Activated naive CD4-positive, alpha-beta T cell treated with anti-CD3 and anti-CD28 coated beads for 36 hours (primary cell): Measurements from ENCODE around the gene CNPY1. TPM values are rescaled to one million over a fixed set of nuclear protein-coding genes. Genes with fewer than 3 reads are reported as not detected.
A peak's percentile ranks its signal among the peaks of the same experiment; 100 is the strongest.

Experiments used
- CTCF ChIA-PET: fragments of 350-600 bp; sonication (Branson Sonifier 250); formaldehyde crosslinking; loops from one replicate; lab custom pipeline; 2021; ENCODE audit warnings: antibody characterized with exemption; lab: Charles Lee
- DNase-seq: peaks from one replicate; pipeline ENCODE4 v3.0.0-alpha.2; 2020
- H3K27ac Mint-ChIP-seq: one replicate; pipeline ENCODE4 v1.8.0; 2021; ENCODE audit warnings: mild to moderate bottlenecking, mixed read lengths
- H3K27me3 Mint-ChIP-seq: one replicate; pipeline ENCODE4 v1.8.0; 2021; ENCODE audit warnings: low read depth, mixed read lengths
- H3K36me3 Mint-ChIP-seq: one replicate; pipeline ENCODE4 v1.8.0; 2021; ENCODE audit warnings: low read depth, mixed read lengths
- H3K4me1 Mint-ChIP-seq: one replicate; pipeline ENCODE4 v1.8.0; 2021; ENCODE audit warnings: low read depth, mixed read lengths
- H3K4me3 Mint-ChIP-seq: one replicate; pipeline ENCODE4 v1.8.0; 2021; ENCODE audit warnings: mild to moderate bottlenecking, moderate library complexity, mixed read lengths
- H3K9me3 Mint-ChIP-seq: one replicate; pipeline ENCODE4 v1.8.0; 2021; ENCODE audit warnings: mixed read lengths
- intact Hi-C: fragments of 100-400 bp; cut with micrococcal nuclease; formaldehyde crosslinking; loops from one replicate; pipeline ENCODE4 v1.15.1; 2023
- total RNA-seq, 2 experiments: library from RNA; stranded (reverse); gene quantifications; one replicate each; pipeline ENCODE4 v1.2.3, GENCODE V29; 2021

Gene CNPY1
- total RNA-seq, 2 experiments from 2014 or later: not detected

DNA sequence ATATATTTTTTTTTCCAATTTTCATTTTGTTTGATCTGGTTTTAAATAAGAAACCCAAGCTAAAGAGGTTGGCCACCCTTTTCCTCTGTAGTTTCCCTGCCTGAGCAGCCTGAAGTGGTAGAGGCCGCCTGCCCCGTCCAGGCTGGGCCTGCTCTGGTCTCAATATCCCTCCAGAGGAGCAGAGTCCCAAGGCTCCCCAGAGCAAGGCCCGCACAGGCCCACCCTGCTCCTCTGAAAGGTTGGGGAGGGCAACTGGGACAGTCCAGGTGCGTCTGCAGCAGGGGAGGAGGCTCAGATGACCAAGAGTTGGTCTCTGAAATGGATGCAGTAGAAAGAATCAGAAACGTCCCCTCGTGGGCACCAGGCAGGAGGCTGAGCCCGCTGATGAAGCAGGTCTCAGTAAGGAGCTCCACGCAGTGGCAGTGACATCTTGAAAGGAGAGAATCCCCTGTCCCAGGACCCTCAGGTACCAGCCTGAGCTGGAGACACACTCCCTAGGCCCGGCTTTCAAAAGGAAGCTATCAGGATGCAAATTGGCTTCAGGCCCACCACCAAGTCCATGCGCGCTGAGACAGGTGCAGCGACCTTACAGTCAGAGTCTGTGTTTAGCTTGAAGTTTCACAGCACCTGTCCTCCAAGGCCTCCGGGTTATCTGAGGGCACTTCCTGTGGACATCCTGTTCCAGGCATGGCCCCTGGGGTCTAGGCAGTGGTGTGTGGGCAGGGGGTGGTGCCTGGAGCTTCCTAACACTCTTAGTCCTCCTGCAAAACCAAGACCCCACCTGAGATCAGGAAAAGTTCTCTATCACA, 50.7 kb downstream of the CNPY1 start:
- no peaks in the 10 kb centered on the region for H3K9me3 Mint-ChIP-seq
- peaks cover 9% of the 10 kb centered on the region for H3K4me1 Mint-ChIP-seq
- CTCF ChIA-PET: no interaction called here
- no peak overlapping the region for H3K27ac Mint-ChIP-seq
- intact Hi-C loops: no loop called here
- peaks cover 2% of the 10 kb centered on the region for H3K36me3 Mint-ChIP-seq
- DNase-seq: no peak
- peaks cover 24% of the 10 kb centered on the region for H3K27me3 Mint-ChIP-seq
- no peak overlapping the region for H3K4me3 Mint-ChIP-seq

DNA sequence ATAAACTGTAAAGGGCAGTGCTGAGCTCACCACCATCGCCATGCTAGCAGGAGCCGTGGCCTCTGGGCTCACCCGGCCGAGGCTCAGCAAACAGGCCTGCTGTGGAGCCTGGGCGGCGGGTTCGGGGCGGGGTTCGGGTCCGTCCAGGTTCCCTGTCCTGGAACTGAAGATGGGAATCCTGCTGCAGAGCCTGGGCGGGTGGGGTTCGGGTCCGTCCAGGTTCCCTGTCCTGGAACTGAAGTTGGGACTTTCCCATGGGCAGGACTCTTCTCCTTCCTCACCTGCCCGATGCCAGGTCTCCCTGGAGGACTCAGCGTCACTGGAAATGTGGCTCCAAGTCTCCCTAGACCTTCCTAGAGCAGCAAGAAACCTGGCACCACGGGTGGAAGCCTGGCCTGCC, 51.8 kb downstream of the CNPY1 start:
- CTCF ChIA-PET: no interaction called here
- intact Hi-C loops: no loop called here
- H3K27me3 Mint-ChIP-seq: peaks cover 28% of the 10 kb centered on the region
- H3K27ac Mint-ChIP-seq: no peak overlapping the region
- H3K9me3 Mint-ChIP-seq: no peaks in the 10 kb centered on the region
- H3K4me3 Mint-ChIP-seq: no peak overlapping the region
- DNase-seq: no peak
- peaks cover 11% of the 10 kb centered on the region for H3K4me1 Mint-ChIP-seq
- peaks cover 2% of the 10 kb centered on the region for H3K36me3 Mint-ChIP-seq

DNA sequence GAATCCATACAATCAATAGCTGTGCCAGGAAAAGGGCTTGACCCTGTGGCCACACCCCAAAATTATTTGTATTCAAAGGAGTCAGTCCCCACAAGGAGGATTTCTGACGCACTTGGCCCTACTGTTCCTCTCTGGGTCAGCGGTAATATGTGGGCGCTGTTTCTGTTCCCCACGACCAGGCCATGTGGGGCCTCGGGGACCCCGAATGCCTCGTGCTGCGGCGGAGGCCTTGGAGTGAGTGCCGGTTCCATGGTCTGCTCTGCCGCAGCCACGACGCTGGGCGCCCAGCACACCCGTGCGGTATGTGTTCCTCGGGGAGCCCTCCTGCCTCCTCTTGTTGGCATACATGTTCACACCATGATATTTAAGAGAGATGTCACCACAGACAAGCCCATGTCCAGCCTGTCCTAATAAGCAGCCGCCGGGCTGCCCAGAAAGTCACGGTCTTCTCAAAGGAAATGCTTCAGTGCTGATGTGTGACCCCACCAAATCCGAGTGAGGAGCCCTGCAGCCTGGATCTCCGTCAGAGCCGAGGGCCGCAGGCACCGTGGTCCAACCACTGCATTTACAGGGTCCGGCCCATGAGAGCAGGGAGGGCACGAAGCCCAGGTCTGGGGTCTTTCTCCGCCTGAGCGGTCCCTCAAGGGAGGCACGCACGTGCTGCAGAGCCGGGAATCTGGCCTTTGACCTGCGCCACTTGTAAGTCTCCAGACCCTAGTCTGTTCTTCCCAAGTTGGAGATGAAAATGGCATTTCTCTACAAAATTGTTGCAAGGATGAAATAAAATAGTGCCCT, 52.4 kb downstream of the CNPY1 start:
- Mint-ChIP-seq H3K4me1 (peaks cover 11% of the 10 kb centered on the region), H3K36me3 (peaks cover 2% of the 10 kb centered on the region), H3K9me3 (no peaks in the 10 kb centered on the region), H3K4me3 (no peak overlapping the region), H3K27me3 (peaks cover 28% of the 10 kb centered on the region), H3K27ac (no peak overlapping the region)
- no peak for DNase-seq
- intact Hi-C loops: no loop called here
- CTCF ChIA-PET: no interaction called here

DNA sequence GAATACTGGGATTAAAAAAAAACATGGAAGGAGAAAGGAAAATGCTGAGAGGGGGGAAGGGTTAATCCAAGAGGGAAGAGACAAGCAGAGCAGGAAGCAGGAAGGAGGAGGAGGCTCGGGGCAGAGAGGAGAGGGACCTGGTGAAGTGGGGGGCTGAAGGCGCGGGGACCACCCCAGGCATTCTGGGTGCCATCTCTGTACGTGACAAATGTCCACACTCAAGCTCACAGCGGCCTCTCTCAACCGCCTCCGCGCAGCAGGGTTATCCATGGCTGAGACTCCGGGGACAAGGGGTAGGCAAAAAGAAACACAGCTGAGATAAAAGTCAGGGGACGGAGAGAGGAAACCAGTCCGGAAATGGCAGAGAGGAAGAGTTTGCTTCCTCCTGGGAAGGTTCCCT, 54.5 kb downstream of the CNPY1 start:
- DNase-seq: no peak
- Mint-ChIP-seq H3K4me3 (peak overlapping the region; percentile 3), H3K4me1 (peaks cover 11% of the 10 kb centered on the region), H3K36me3 (peaks cover 2% of the 10 kb centered on the region), H3K27me3 (peaks cover 34% of the 10 kb centered on the region), H3K27ac (no peak overlapping the region), H3K9me3 (no peaks in the 10 kb centered on the region)
- CTCF ChIA-PET: no interaction called here
- intact Hi-C loops: no loop called here

DNA sequence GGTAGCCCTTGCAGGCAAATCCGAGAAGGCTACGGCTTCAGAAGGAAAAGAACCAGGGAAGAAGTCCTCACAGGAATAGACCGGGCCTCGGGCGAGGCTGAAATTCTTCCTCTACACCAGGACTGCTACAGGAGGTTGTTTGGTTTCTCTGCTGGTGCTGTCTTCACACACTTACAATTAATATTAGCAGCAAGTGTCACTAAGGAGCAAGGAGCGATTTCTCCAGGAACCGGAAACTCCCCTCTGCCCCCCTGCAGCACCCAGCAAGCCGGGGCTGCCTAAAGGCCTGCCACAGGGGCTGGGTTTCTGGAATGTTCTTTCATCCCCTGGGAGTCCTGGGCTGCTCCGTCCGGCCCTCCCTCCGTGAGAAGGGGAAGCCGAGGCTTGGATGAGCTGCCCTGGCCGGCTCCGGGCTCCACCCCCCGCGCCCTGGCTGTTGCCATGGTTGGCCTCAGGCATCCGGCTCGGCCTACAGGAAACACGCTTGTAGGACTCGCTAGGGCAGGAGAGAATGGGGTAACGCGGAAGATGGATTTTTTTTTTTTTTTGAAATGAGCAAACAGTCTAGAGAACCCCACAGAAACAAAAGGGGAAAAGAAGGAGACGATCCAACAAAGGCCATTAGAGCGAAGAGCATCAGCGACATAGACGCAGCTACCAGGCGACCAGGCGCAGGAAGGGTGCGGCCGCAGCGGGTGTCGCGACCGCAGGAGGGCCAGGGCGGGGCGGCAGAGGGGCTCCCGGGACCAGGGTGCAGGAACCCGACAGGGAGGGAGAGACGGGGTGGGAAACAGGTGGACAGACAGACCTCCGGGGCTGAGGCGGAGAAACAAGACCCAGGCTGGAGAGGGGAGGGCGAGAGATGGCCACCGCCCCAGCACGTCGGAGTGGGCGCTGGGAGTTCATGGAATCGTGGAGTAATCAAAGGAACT, 55.4 kb downstream of the CNPY1 start:
- peak; percentile 55 for DNase-seq
- no peak overlapping the region for H3K27ac Mint-ChIP-seq
- peaks cover 11% of the 10 kb centered on the region for H3K4me1 Mint-ChIP-seq
- peaks cover 34% of the 10 kb centered on the region for H3K27me3 Mint-ChIP-seq
- no peaks in the 10 kb centered on the region for H3K9me3 Mint-ChIP-seq
- H3K36me3 Mint-ChIP-seq: peaks cover 2% of the 10 kb centered on the region
- CTCF ChIA-PET: interaction anchor here (0.6 kb wide), 1 partner anchor 77 kb away, joined by 3 read pairs; no protein-coding TSS in a partner anchor
- intact Hi-C loops: no loop called here
- H3K4me3 Mint-ChIP-seq: peak overlapping the region; percentile 59

DNA sequence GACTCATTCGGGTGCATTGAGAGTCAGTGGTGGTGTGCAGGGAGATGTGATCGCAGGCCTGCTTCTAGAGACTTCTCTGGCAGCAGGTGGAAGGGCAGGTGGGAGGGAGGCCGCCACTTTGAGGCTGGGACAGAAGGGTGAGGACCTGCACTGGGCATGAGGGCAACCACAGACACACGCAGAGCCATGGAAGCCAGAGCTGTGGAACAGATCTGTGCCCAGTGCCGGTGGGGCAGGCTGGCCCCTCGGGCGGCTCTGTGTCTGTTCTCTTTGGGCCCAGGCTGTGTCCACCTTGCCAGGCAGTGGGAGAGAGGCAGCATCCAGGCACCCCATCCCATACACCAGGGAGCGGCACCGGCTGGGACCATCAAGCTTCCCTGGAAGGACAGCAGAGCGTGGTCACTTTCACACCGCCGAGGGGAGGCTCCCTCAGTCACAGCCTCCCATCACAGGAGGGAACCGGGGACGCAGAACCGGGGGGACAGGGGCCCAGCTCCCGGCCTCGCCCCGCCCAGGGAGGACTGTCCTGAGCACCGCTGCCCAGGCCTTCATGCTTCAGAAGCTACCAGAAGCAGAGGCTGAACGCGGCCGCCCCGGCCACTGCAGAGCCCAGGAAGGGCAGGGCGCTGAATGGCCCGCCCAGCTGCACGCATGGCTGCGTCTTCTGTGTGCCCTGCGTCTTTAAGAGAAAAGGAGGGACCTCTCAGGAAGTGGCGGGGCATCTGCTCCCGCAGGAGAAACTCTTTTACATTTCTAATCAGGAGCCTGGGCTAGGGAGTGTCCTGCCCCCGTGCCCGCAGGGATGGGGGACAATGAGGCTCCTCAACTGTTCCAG, 56.3 kb downstream of the CNPY1 start:
- Mint-ChIP-seq H3K4me3 (peak overlapping the region; percentile 54), H3K36me3 (peaks cover 2% of the 10 kb centered on the region), H3K9me3 (no peaks in the 10 kb centered on the region), H3K27ac (no peak overlapping the region), H3K4me1 (peaks cover 11% of the 10 kb centered on the region), H3K27me3 (peaks cover 34% of the 10 kb centered on the region)
- no peak for DNase-seq
- intact Hi-C loops: no loop called here
- CTCF ChIA-PET: interaction anchor here (0.6 to 0.8 kb wide), 2 partner anchors 17 to 78 kb away, joined by 3 read pairs; no protein-coding TSS in a partner anchor

DNA sequence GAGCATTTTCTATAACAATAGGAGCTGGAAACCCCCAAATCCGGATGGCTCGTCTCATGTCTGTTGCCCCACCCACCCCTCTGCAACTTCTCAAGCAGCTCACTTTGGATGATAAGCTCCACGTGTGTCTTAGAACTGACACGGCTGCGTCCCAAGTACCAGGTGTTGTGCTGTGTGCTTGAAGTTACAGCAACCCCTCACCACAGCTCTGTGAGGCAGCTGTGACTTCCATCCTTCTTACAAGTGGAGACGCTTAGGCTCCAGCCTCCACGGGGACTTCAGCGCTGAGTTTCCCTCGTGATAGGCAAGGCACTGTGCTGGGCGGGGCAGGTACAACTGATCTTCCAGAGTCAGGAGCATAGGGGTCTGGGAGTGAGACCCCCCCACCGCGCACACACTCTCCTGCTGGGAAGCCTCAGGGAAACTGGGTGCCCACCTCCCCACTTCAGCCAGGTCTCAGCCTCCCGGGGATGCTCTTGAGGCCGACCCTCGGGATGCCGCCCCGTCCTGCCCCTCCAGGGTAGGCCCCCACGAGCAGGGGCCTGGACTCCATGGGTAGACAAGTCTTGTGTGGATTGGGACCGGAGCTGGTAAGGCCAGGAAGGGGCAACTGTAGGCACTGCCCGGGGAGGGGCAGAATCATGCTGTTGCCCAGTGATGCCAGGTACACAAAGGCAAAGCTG, 57.1 kb downstream of the CNPY1 start:
- DNase-seq: no peak
- H3K36me3 Mint-ChIP-seq: peaks cover 2% of the 10 kb centered on the region
- no peak overlapping the region for H3K4me3 Mint-ChIP-seq
- intact Hi-C loops: no loop called here
- H3K27ac Mint-ChIP-seq: no peak overlapping the region
- CTCF ChIA-PET: interaction anchor here (0.8 kb wide), 1 partner anchor 18 kb away, joined by 3 read pairs; no protein-coding TSS in a partner anchor
- peaks cover 39% of the 10 kb centered on the region for H3K27me3 Mint-ChIP-seq
- peaks cover 11% of the 10 kb centered on the region for H3K4me1 Mint-ChIP-seq
- H3K9me3 Mint-ChIP-seq: no peaks in the 10 kb centered on the region

DNA sequence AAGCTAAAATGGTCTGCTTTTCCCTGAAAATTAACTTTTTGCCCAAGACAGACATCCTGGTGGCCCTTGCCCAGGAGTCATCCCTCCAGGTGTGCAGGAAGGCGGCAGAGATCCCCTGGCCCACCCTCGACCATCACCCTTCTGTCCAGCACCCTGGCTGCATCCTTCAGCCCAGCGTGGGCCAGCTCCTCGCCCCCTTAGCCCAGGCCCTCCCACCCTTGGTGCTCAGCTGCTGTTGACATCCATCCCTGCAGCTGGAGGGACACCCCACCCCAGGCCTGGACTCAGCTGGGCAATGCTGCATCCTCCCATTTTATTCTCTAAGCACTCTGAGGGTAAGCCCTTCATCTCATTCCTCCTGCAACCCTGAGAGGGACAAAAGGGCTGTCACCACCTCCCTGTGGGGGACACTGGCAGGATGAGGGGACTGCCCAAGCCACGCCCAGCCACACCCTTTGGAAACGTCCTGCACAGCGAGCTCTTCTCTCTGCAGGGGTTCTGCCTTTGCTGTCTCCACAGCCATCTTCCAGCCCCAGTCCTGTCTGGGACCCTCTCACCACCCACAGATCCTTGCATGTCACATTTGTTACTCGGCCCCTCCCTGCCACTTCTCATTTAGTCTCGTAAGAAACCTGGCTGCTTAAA, 57.8 kb downstream of the CNPY1 start:
- Mint-ChIP-seq H3K36me3 (peaks cover 2% of the 10 kb centered on the region), H3K27ac (no peak overlapping the region), H3K4me1 (peaks cover 14% of the 10 kb centered on the region), H3K4me3 (no peak overlapping the region), H3K27me3 (peaks cover 44% of the 10 kb centered on the region), H3K9me3 (no peaks in the 10 kb centered on the region)
- CTCF ChIA-PET: no interaction called here
- no peak for DNase-seq
- intact Hi-C loops: no loop called here

DNA sequence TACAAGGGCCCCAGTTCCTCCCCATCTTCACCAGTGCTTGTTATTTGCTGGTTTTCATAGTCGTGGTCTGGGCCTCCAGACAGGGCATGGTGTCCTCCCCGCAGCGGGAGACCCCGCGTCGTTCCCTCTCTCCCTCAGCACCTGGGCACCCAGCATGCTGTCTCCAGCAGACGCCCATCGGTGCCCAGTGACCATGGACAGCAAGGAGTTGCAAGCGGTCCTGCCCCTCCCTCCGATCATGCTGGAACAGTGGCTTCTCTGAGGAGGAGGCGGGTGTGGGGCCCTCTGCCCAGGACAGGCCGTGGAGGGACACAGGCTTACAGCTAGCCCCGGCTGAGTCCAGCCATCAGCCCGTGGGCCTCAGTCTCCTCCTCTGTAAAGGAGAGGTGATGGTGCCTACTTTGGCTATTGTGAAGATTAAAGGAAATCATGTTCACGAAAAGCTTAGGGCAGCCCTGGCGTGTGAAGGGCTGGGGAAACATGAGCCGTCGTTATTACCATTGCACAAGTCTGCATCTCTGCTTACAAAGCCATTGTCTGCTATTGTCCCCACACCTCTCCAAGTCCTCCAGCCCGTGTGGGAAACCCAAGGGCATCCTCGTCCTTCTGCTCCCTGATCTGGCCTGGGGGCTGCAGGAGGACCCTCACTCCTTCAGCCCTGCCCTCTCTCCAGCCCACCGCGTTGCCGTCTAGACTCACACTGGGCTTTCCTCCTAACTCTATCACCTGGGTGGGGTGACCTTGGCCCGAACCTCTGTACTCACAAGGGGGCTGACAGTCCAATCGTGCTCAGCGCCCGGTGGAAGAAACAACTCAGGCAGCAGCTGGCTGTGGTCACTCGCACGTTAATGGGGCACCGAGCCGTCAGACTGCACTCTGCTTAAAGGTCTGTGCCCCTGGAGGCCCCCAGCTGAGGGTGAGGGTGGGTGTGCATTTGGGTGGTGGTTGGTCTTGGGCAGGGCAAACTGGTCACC, 58.6 kb downstream of the CNPY1 start:
- H3K36me3 Mint-ChIP-seq: peaks cover 2% of the 10 kb centered on the region
- no peak for DNase-seq
- H3K9me3 Mint-ChIP-seq: no peaks in the 10 kb centered on the region
- peaks cover 19% of the 10 kb centered on the region for H3K4me1 Mint-ChIP-seq
- CTCF ChIA-PET: no interaction called here
- H3K27ac Mint-ChIP-seq: no peak overlapping the region
- H3K4me3 Mint-ChIP-seq: no peak overlapping the region
- intact Hi-C loops: no loop called here
- peaks cover 47% of the 10 kb centered on the region for H3K27me3 Mint-ChIP-seq
